ENCODE measurements around the gene CCDC196. TPM values are rescaled to one million over a fixed set of nuclear protein-coding genes. Genes with fewer than 3 reads are reported as not detected.

CCDC196 gene
- total RNA-seq, 1 donor from 2014 or later: not detected

DNA sequence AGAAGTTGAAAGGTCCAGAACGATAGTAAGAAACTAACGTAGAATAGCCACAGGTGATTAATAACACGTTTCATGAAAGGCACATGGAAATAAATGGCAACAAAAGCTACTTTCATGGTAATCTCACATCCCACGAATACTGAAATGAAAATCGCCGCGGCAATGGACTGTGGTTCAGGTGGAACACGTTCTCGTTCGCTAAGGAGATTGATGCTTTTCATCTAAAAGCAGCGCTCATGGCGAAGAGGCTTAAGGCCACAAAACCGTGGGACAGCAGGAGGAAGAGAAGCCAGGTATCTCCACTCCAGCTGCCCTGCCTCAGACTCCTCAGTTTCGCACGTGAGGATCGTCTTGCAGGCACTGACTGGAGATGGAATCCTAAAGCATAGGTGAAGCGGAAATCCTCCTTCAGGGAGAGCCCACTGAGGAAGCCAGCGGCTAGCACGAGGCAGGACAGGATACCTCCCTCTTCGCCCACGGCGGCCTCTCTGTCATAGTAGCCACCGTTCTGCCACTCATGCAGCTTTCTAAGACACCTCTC is 21.1 kb downstream of the CCDC196 start:
- Mint-ChIP-seq H3K27me3 (ENCODE audit: unreplicated experiment) (peaks cover 2% of the 10 kb centered on the region), H3K4me1 (ENCODE audit: low read depth, unreplicated experiment) (peaks cover 2% of the 10 kb centered on the region), H3K36me3 (ENCODE audit: unreplicated experiment) (no peaks in the 10 kb centered on the region), H3K27ac (ENCODE audit: unreplicated experiment) (peak overlapping the region; percentile 88), H3K9me3 (ENCODE audit: unreplicated experiment) (peaks cover 10% of the 10 kb centered on the region), H3K4me3 (ENCODE audit: unreplicated experiment) (peak overlapping the region; percentile 94)
- TF ChIP-seq, protein P1, sequence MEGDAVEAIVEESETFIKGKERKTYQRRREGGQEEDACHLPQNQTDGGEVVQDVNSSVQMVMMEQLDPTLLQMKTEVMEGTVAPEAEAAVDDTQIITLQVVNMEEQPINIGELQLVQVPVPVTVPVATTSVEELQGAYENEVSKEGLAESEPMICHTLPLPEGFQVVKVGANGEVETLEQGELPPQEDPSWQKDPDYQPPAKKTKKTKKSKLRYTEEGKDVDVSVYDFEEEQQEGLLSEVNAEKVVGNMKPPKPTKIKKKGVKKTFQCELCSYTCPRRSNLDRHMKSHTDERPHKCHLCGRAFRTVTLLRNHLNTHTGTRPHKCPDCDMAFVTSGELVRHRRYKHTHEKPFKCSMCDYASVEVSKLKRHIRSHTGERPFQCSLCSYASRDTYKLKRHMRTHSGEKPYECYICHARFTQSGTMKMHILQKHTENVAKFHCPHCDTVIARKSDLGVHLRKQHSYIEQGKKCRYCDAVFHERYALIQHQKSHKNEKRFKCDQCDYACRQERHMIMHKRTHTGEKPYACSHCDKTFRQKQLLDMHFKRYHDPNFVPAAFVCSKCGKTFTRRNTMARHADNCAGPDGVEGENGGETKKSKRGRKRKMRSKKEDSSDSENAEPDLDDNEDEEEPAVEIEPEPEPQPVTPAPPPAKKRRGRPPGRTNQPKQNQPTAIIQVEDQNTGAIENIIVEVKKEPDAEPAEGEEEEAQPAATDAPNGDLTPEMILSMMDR (IDR thresholded peaks at IDR 0.05; ENCODE audit: partially characterized antibody, unreplicated experiment): no peak
- no peak for DNase-seq

DNA sequence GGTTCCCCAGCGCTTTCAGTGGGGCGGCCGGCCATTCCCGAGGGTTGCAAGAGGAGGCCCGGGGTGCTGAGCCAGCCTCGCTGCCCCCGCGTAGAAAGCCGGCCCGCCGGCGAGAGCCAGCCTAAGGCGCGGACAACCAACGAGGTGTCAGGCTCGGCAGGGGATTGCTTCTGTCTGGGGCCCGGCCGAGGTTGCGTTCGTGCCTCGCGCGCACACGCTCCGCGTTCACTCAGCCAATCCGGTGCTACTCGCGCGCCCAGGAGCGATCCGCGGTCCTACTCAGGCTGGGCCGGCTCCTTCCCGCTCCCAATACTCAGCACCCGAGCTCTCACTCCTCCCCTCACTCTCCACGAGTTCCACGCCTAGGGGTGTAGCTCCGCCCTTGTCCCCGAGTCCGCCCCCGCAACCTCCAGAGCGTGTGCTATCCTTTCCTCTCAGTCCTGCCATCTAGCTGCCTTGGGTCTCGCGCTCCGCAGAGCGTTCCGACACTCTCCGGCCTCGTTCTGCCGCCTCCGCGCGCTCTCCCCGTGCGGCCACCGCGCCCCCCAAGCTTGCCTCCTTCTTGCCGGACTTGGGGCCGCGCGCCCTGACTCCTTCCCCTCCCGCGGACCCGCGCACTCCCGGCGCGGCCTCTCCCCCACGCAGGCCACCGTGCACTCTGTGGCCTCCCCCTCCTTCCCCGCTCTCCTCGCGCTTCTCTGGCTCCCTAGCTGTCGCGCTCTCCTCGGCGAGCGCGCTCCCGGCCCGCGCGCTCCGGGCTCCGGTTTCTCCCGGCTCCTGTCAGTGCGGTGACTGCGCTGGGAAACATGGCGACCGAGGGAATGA is 21.8 kb downstream of the CCDC196 start, which contains the start of gene GPHN:
TSS of gene GPHN (plus strand) at position 426 of the 825 bp plus-strand sequence.
- no peaks in the 10 kb centered on the region for H3K36me3 Mint-ChIP-seq (ENCODE audit: unreplicated experiment)

DNA sequence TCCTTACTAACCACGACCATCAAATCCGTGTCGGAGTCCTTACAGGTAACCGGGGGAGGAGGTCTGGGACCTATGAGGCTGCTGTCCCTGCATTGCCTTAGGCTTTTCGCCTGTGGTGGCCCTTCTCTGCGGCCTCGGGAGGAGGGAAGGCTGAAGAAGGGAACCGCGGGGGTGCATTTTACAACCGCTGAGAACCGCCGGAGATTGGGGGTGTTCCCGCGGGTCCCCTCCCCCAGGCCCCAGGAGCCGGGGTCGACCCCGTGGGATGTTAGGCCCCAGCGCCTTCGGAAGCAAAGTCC is 22.3 kb downstream of the CCDC196 start:
- H3K9me3 Mint-ChIP-seq (ENCODE audit: unreplicated experiment): peaks cover 10% of the 10 kb centered on the region
- H3K4me1 Mint-ChIP-seq (ENCODE audit: low read depth, unreplicated experiment): peaks cover 2% of the 10 kb centered on the region
- H3K27me3 Mint-ChIP-seq (ENCODE audit: unreplicated experiment): peaks cover 2% of the 10 kb centered on the region
- no peak for DNase-seq
- TF ChIP-seq, protein P1 (IDR thresholded peaks at IDR 0.05; ENCODE audit: partially characterized antibody, unreplicated experiment): no peak
- H3K36me3 Mint-ChIP-seq (ENCODE audit: unreplicated experiment): no peaks in the 10 kb centered on the region
- H3K4me3 Mint-ChIP-seq (ENCODE audit: unreplicated experiment): peak overlapping the region; percentile 94
- H3K27ac Mint-ChIP-seq (ENCODE audit: unreplicated experiment): peak overlapping the region; percentile 85

More for the DNA sequence above, 21.8 kb downstream of the CCDC196 start, which contains the start of gene GPHN:
- peaks cover 2% of the 10 kb centered on the region for H3K27me3 Mint-ChIP-seq (ENCODE audit: unreplicated experiment)
- H3K27ac Mint-ChIP-seq (ENCODE audit: unreplicated experiment): peak within 1 kb of the TSS; percentile 88
- TF ChIP-seq, protein P1 (IDR thresholded peaks at IDR 0.05; ENCODE audit: partially characterized antibody, unreplicated experiment): no peak
- DNase-seq: peak; percentile 96
- H3K9me3 Mint-ChIP-seq (ENCODE audit: unreplicated experiment): peaks cover 10% of the 10 kb centered on the region
- peaks cover 2% of the 10 kb centered on the region for H3K4me1 Mint-ChIP-seq (ENCODE audit: low read depth, unreplicated experiment)
- peak within 1 kb of the TSS; percentile 97 for H3K4me3 Mint-ChIP-seq (ENCODE audit: unreplicated experiment)

DNA sequence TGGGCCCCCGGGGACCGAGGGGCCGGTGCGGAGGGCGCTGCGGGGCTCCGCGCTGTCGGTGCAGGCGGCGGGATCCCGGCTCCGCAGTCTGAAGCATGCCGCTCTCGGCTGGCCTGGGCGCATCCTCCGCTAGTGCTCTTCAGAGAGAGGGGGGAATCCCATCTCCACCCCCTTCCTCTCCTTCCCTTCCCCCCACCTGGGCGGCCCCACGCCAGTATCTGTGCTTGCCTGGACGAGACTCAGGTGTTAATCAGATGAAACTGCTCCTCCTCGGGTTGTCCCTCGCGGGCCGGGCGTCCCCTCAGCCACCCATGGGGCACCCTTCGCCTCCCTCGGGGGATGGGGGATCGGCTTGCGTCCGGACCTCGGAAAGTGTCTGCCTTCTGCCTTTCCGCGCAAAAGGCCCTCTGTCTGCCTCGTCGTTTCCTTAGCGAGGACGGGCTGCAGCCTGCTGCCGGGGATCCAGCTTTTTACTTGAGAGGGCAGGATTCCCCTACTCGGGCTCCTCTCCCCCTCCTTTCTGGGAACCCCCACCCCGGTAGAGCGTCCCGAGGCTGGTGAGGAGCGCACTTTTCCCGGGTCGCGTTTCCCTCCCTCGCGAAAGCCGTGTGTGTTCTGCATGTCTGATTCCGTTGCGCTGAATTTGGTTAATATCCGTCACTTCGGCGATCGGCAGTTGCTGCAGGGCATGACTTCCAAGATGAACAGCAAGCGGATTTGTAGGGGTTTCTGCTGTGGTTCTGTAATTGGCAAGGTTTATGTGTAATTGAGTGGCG is 22.9 kb downstream of the CCDC196 start:
- TF ChIP-seq, protein P1 (IDR thresholded peaks at IDR 0.05; ENCODE audit: partially characterized antibody, unreplicated experiment): no peak
- Mint-ChIP-seq H3K36me3 (ENCODE audit: unreplicated experiment) (no peaks in the 10 kb centered on the region), H3K4me1 (ENCODE audit: low read depth, unreplicated experiment) (peaks cover 2% of the 10 kb centered on the region), H3K9me3 (ENCODE audit: unreplicated experiment) (peaks cover 10% of the 10 kb centered on the region), H3K27me3 (ENCODE audit: unreplicated experiment) (peaks cover 2% of the 10 kb centered on the region), H3K4me3 (ENCODE audit: unreplicated experiment) (peak overlapping the region; percentile 97), H3K27ac (ENCODE audit: unreplicated experiment) (peak overlapping the region; percentile 43)
- peak; percentile 61 for DNase-seq
